Sigmoid colon (tissue), 4 donors: ENCODE results near the gene COX5B.

Experiments
- CTCF ChIP-seq, 4 experiments: fragments of 450-650 bp in 3 of 4; fragments of 200-600 bp in 1 of 4; IDR thresholded peaks; one replicate each; pipeline ENCODE4 v1.5.1; 2016 to 2019; ENCODE audit warnings: antibody characterized with exemption in 4 of 4, mild to moderate bottlenecking in 3 of 4, moderate library complexity in 2 of 4
- EP300 ChIP-seq, 4 donors: sonication (generic); formaldehyde crosslinking; IDR thresholded peaks; one replicate each; pipeline ENCODE4 v1.6.1; 2017; ENCODE audit warnings: antibody characterized with exemption in 4 of 4
- POLR2A ChIP-seq, 2 donors: fragments of 450-650 bp; IDR thresholded peaks; one replicate each; pipeline ENCODE4 v1.6.1; 2016; ENCODE audit warnings: antibody characterized with exemption in 2 of 2, mild to moderate bottlenecking in 2 of 2, moderate library complexity in 2 of 2
- POLR2AphosphoS5 ChIP-seq, 4 donors: sonication (generic); formaldehyde crosslinking; IDR thresholded peaks; one replicate each; pipeline ENCODE4 v1.6.1; 2017; ENCODE audit warnings: antibody characterized with exemption in 4 of 4

GRCh38 chr2:97653473-97653872 lies 7.6 kb downstream of the COX5B start:
- TF ChIP-seq CTCF (IDR thresholded peaks at IDR 0.05) (no peak), POLR2AphosphoS5 (IDR thresholded peaks at IDR 0.05) (no peak), EP300 (IDR thresholded peaks at IDR 0.05) (no peak), POLR2A (IDR thresholded peaks at IDR 0.05) (no peak)
